H1 (cell line): ENCODE data around the gene MYH10. TPM values are rescaled to one million over a fixed set of nuclear protein-coding genes. Genes with fewer than 3 reads are reported as not detected.

Source experiments
- CTCF ChIA-PET: fragments of 300-600 bp; sonication (Branson Sonifier 250); formaldehyde crosslinking; loops from one replicate; lab custom pipeline; 2021; ENCODE audit not compliant: partially characterized antibody; lab: Charles Lee
- POLR2A ChIA-PET: fragments of 300-600 bp; sonication (Branson Sonifier 250); formaldehyde crosslinking; loops from one replicate; lab custom pipeline; 2021; ENCODE audit warnings: inconsistent platforms; ENCODE audit not compliant: partially characterized antibody; lab: Charles Lee
- DNase-seq, 2 experiments: peaks; one replicate each; pipeline versions ENCODE4 v3.0.0 to v3.0.0-alpha.2; 2010 to 2022; ENCODE audit warnings: low spot score in 2 of 2, low read depth in 1 of 2, mixed read lengths in 1 of 2
- FAIRE-seq: peaks from 2 replicates; lab custom pipeline; 2011; peaks lifted over from hg19 to GRCh38; lab: Jason Lieb, UNC
- H2AFZ ChIP-seq: 2 replicates; pipeline ENCODE4 v1.8.1; 2012; ENCODE audit warnings: low read length, inconsistent platforms
- H2AK5ac ChIP-seq: 2 replicates; pipeline ENCODE4 v1.6.1; 2013; ENCODE audit warnings: low read depth, low read length
- H2BK120ac ChIP-seq: replicated peaks from 2 replicates; pipeline ENCODE3; 2013; ENCODE audit warnings: low read depth, low read length, inconsistent platforms
- H2BK12ac ChIP-seq: 2 replicates; pipeline ENCODE4 v1.6.1; 2013; ENCODE audit warnings: low read depth, low read length
- H2BK15ac ChIP-seq: 2 replicates; pipeline ENCODE4 v1.6.1; 2013; ENCODE audit warnings: low read length
- H2BK20ac ChIP-seq: 2 replicates; pipeline ENCODE4 v1.6.1; 2013; ENCODE audit warnings: low read length
- H2BK5ac ChIP-seq: 2 replicates; pipeline ENCODE4 v1.6.1; 2013; ENCODE audit warnings: low read depth, low read length
- H3K14ac ChIP-seq: 2 replicates; pipeline ENCODE4 v1.6.1; 2013; ENCODE audit warnings: inconsistent platforms; ENCODE audit not compliant: insufficient read length
- H3K18ac ChIP-seq: 2 replicates; pipeline ENCODE4 v1.6.1; 2013; ENCODE audit warnings: low read length; ENCODE audit errors: extremely low read depth
- H3K23ac ChIP-seq: 2 replicates; pipeline ENCODE4 v1.6.1; 2013; ENCODE audit warnings: inconsistent platforms; ENCODE audit not compliant: insufficient read length
- H3K23me2 ChIP-seq: 2 replicates; pipeline ENCODE4 v1.6.1; 2013; ENCODE audit warnings: low read depth, low read length
- H3K27ac ChIP-seq: 2 replicates; pipeline ENCODE4 v1.6.1; 2011; ENCODE audit warnings: low read depth, low read length, inconsistent platforms
- H3K27me3 ChIP-seq, 4 experiments: replicated peaks in 1 of 4; 1 replicate in 1 of 4; 2 replicates in 3 of 4; pipeline versions ENCODE4 v1.6.1 to v1.8.1; 2011 to 2013; ENCODE audit warnings: low read length in 3 of 4, mild to moderate bottlenecking in 3 of 4, inconsistent platforms in 2 of 4, mixed read lengths in 2 of 4, moderate library complexity in 1 of 4; ENCODE audit not compliant: control insufficient read depth in 3 of 4, insufficient read depth in 3 of 4; ENCODE audit errors: extremely low read depth in 1 of 4
- H3K36me3 ChIP-seq, 4 experiments: 2 replicates each; pipeline versions ENCODE4 v1.6.1 to v1.8.1; 2011 to 2013; ENCODE audit warnings: mild to moderate bottlenecking in 4 of 4, low read length in 3 of 4, moderate library complexity in 2 of 4, control low read depth in 1 of 4, inconsistent platforms in 1 of 4; ENCODE audit not compliant: insufficient read depth in 4 of 4, control insufficient read depth in 2 of 4
- H3K4ac ChIP-seq: replicated peaks from 2 replicates; pipeline ENCODE3; 2013; ENCODE audit warnings: low read length, low read depth, mixed read lengths, inconsistent platforms; ENCODE audit not compliant: insufficient read length
- H3K4me1 ChIP-seq, 4 experiments: replicated peaks in 1 of 4; 1 replicate in 1 of 4; 2 replicates in 3 of 4; pipeline versions ENCODE4 v1.6.1 to v1.8.1; 2011 to 2013; ENCODE audit warnings: low read length in 3 of 4, inconsistent platforms in 2 of 4, mixed read lengths in 1 of 4; ENCODE audit not compliant: insufficient read depth in 4 of 4, control insufficient read depth in 3 of 4
- H3K4me2 ChIP-seq, 2 experiments: 2 replicates each; pipeline versions ENCODE4 v1.6.1 to v1.8.1; 2011 to 2013; ENCODE audit warnings: low read depth in 2 of 2, low read length in 2 of 2, control low read depth in 1 of 2, inconsistent platforms in 1 of 2, mild to moderate bottlenecking in 1 of 2; ENCODE audit not compliant: insufficient read depth in 1 of 2
- H3K4me3 ChIP-seq, 4 experiments: fragments of 200-600, 300-600 bp in 1 of 4; sonication (generic), shearing (Covaris generic), sonication (Bioruptor Twin) in 1 of 4; 2 replicates each; pipeline versions ENCODE4 v1.5.1 to v1.8.1; 2011 to 2016; ENCODE audit warnings: low read length in 4 of 4, low read depth in 3 of 4, control low read depth in 2 of 4, inconsistent platforms in 2 of 4, mild to moderate bottlenecking in 2 of 4, mixed read lengths in 1 of 4, moderate library complexity in 1 of 4; ENCODE audit not compliant: insufficient read depth in 2 of 4; ENCODE audit errors: extremely low read depth in 1 of 4
- H3K56ac ChIP-seq: replicated peaks from 2 replicates; pipeline ENCODE3; 2013; ENCODE audit warnings: low read depth, mild to moderate bottlenecking, mixed read lengths, low read length, inconsistent platforms; ENCODE audit not compliant: insufficient read length
- H3K79me1 ChIP-seq: 2 replicates; pipeline ENCODE4 v1.6.1; 2013; ENCODE audit warnings: low read depth, low read length, control low read depth
- H3K79me2 ChIP-seq, 2 experiments: 2 replicates each; pipeline versions ENCODE4 v1.6.1 to v1.8.1; 2012 to 2013; ENCODE audit warnings: low read length in 2 of 2, mild to moderate bottlenecking in 2 of 2, inconsistent platforms in 1 of 2; ENCODE audit not compliant: insufficient read depth in 2 of 2, control insufficient read depth in 1 of 2
- H3K9ac ChIP-seq, 4 experiments: replicated peaks in 1 of 4; 1 replicate in 1 of 4; 2 replicates in 3 of 4; pipeline versions ENCODE4 v1.6.1 to v1.8.1; 2011 to 2013; ENCODE audit warnings: low read depth in 3 of 4, low read length in 3 of 4, control low read depth in 2 of 4, mild to moderate bottlenecking in 2 of 4, moderate library complexity in 2 of 4, inconsistent platforms in 1 of 4; ENCODE audit errors: extremely low read depth in 1 of 4
- H3K9me3 ChIP-seq, 2 experiments: 2 replicates each; pipeline versions ENCODE4 v1.6.1 to v1.8.1; 2012 to 2013; ENCODE audit warnings: mild to moderate bottlenecking in 2 of 2, moderate library complexity in 2 of 2, control low read depth in 1 of 2, inconsistent platforms in 1 of 2, low read depth in 1 of 2, low read length in 1 of 2, mixed read lengths in 1 of 2; ENCODE audit not compliant: insufficient read depth in 2 of 2
- H4K20me1 ChIP-seq, 2 experiments: replicated peaks in 1 of 2; 2 replicates each; pipeline versions ENCODE3 to v1.8.1; 2011 to 2013; ENCODE audit warnings: inconsistent platforms in 2 of 2, low read length in 2 of 2, mild to moderate bottlenecking in 1 of 2; ENCODE audit not compliant: insufficient read depth in 2 of 2, control insufficient read depth in 1 of 2
- H4K5ac ChIP-seq: 2 replicates; pipeline ENCODE4 v1.6.1; 2013; ENCODE audit warnings: low read length, low read depth, mixed read lengths, inconsistent platforms; ENCODE audit not compliant: insufficient read length
- H4K8ac ChIP-seq: 2 replicates; pipeline ENCODE4 v1.8.0; 2013; ENCODE audit warnings: mild to moderate bottlenecking, moderate library complexity, low read length, inconsistent platforms; ENCODE audit not compliant: insufficient read depth; ENCODE audit errors: extremely low read depth
- H4K91ac ChIP-seq: replicated peaks from 2 replicates; pipeline ENCODE3; 2013; ENCODE audit warnings: low read length, mixed read lengths, inconsistent platforms; ENCODE audit not compliant: insufficient read length
- EGR1 ChIP-seq: IDR thresholded peaks from 2 replicates; pipeline ENCODE4 v1.6.1; 2011; ENCODE audit warnings: low read depth, low read length, borderline replicate concordance
- HDAC6 ChIP-seq: IDR thresholded peaks from one replicate; pipeline ENCODE4 v1.7.1; 2012; ENCODE audit warnings: low read depth, mild to moderate bottlenecking, inconsistent platforms, low read length, moderate library complexity
- JUND ChIP-seq: IDR thresholded peaks from 2 replicates; pipeline ENCODE4 v1.6.1; 2011; ENCODE audit warnings: mild to moderate bottlenecking, improper control_type of control experiment, low read length
- SP4 ChIP-seq: IDR thresholded peaks from 2 replicates; pipeline ENCODE4 v1.6.1; 2012; ENCODE audit warnings: low read length, inconsistent platforms
- SUZ12 ChIP-seq: fragments of 200-600 bp; sonication (generic); IDR thresholded peaks from 2 replicates; pipeline ENCODE4 v1.6.1; 2012; ENCODE audit warnings: mild to moderate bottlenecking, inconsistent platforms, low read length, moderate library complexity, mixed read lengths
- USF2 ChIP-seq: IDR thresholded peaks from 2 replicates; pipeline ENCODE4 v1.6.1; 2011; ENCODE audit warnings: low read length, improper control_type of control experiment
- WGBS, 2 experiments: shearing (Covaris generic) in 1 of 2; methylation state at CpG; one replicate each; pipeline versions ENCODE4 v1.1.6 to v1.1.7; 2013 to 2015; ENCODE audit warnings: low lambda C conversion rate in 2 of 2, mixed read lengths in 2 of 2, inconsistent platforms in 1 of 2, low coverage in 1 of 2, missing lambda C conversion rate in 1 of 2; ENCODE audit not compliant: insufficient replicate concordance in 2 of 2, insufficient coverage in 1 of 2, insufficient read length in 1 of 2; ENCODE audit errors: extremely low coverage in 1 of 2, missing lambda C conversion rate in 1 of 2; 5-methylcytosine and 5-hydroxymethylcytosine counted together
- polyA plus RNA-seq, 7 experiments: library from polyadenylated mRNA; depleted of rRNA in 3 of 7; stranded (reverse) in 5 of 7; unstranded in 2 of 7; fragments of >200 nt in 5 of 7; fragments of 200-250 nt in 2 of 7; gene quantifications; 1 replicate in 5 of 7; 2 replicates in 1 of 7; 4 replicates in 1 of 7; pipeline versions ENCODE4 v1.2.1 to v1.2.3, GENCODE V29; 2011 to 2013; ENCODE audit warnings: missing spikeins in 2 of 7, mixed read lengths in 2 of 7
- total RNA-seq: library from RNA; stranded (reverse); fragmentation: NEBNext Ultra II Directional; extraction: Animal tissue kit (Norgen Biotek cat#: 25700); gene quantifications from 2 replicates; pipeline ENCODE4 v1.2.1, GENCODE V29; 2021

The MYH10 gene
- total and polyA plus RNA-seq, 2 of the 8 experiments (the other 6 are each of a cell fraction or from before 2014, with no cell fraction given) = 64.1 to 289 TPM

- no peak overlapping the region for H3K23ac ChIP-seq
- no peak overlapping the region for H2AK5ac ChIP-seq
- no peak overlapping the region for H3K4me2 ChIP-seq
- no peaks in the 10 kb centered on the region for H4K20me1 ChIP-seq
- H3K9me3 ChIP-seq = peaks cover 7% of the 10 kb centered on the region in 2 experiments; a peak in 2 of 4 replicates
- no peaks in the 10 kb centered on the region for H3K79me2 ChIP-seq
- H2BK20ac ChIP-seq = no peak overlapping the region
- H3K23me2 ChIP-seq = no peaks in the 10 kb centered on the region; the same call in 1 of the 2 replicates
- H2AFZ ChIP-seq = no peak overlapping the region
- no peak overlapping the region for H3K18ac ChIP-seq
- no peak for TF ChIP-seq HDAC6
- TF ChIP-seq SUZ12 = no peak
- TF ChIP-seq JUND = no peak
- TF ChIP-seq EGR1 = no peak
- TF ChIP-seq USF2 = no peak
- no peak for TF ChIP-seq SP4
- H3K9ac ChIP-seq = no peak overlapping the region
- no peak overlapping the region for H2BK15ac ChIP-seq
- no peak overlapping the region for H3K56ac ChIP-seq
- POLR2A ChIA-PET = interaction anchor here (0.7 to 1.9 kb wide), 2 partner anchors 11 to 39 kb away, joined by 3 to 4 read pairs; no protein-coding TSS in a partner anchor
- no peak overlapping the region for H2BK12ac ChIP-seq
- DNase-seq (no peak), FAIRE-seq (no peak)
- H4K5ac ChIP-seq = no peak overlapping the region
- H3K36me3 ChIP-seq = no peaks in the 10 kb centered on the region
- no peak overlapping the region for H3K27ac ChIP-seq
- H3K27me3 ChIP-seq = no peaks in the 10 kb centered on the region
- 84% methylated on average over 3 of the region's 3 CpGs; no CpG with 5 or more reads in 1 of the 2 experiments for WGBS, 2 experiments
- no peak overlapping the region for H3K14ac ChIP-seq
- no peak overlapping the region for H2BK5ac ChIP-seq
- H3K4ac ChIP-seq = no peak overlapping the region
- CTCF ChIA-PET = interaction anchor here (0.6 to 1.1 kb wide), 3 partner anchors 10 to 81 kb away, joined by 3 to 5 read pairs (median 4); no protein-coding TSS in a partner anchor
- H3K4me3 ChIP-seq = no peak overlapping the region
- H2BK120ac ChIP-seq = no peak overlapping the region
- H4K91ac ChIP-seq = no peak overlapping the region
- no peaks in the 10 kb centered on the region for H3K79me1 ChIP-seq
- no peak overlapping the region for H4K8ac ChIP-seq
- no peaks in the 10 kb centered on the region for H3K4me1 ChIP-seq
Observed at GRCh38 chr17:8659758-8660410, 29.4 kb upstream of the MYH10 start.
